HepG2 (cell line): ENCODE data around the gene GRK4. TPM values are rescaled to one million over a fixed set of nuclear protein-coding genes. Genes with fewer than 3 reads are reported as not detected.

Experiments used
- CCAR2 ChIP-seq: fragments of 200-400 bp; formaldehyde crosslinking; optimal IDR thresholded peaks from 2 replicates; pipeline ENCODE3; 2018; ENCODE audit warnings: low read depth, mild to moderate bottlenecking, low read length, moderate library complexity
- DMAP1 ChIP-seq: IDR thresholded peaks from 2 replicates; pipeline ENCODE4 v1.6.1; 2016
- HOXA5 ChIP-seq: sonication (generic); formaldehyde crosslinking; IDR thresholded peaks from 2 replicates; pipeline ENCODE4 v1.4.0; 2020; ENCODE audit warnings: missing genetic modification reagents
- KAT8 ChIP-seq: IDR thresholded peaks from 2 replicates; pipeline ENCODE4 v1.6.1; 2016; ENCODE audit warnings: missing genetic modification reagents, missing compliant biosample characterization
- KLF9 ChIP-seq: IDR thresholded peaks from 2 replicates; pipeline ENCODE4 v1.6.1; 2016; ENCODE audit warnings: low read depth
- MXI1 ChIP-seq: IDR thresholded peaks from 3 replicates; pipeline ENCODE4 v1.6.1; 2012; ENCODE audit warnings: low read depth, low read length, inconsistent platforms, borderline replicate concordance
- NR1H2 ChIP-seq: sonication (generic); formaldehyde crosslinking; IDR thresholded peaks from 2 replicates; pipeline ENCODE4 v1.8.1; 2022; ENCODE audit warnings: low read depth, missing genetic modification reagents, borderline replicate concordance
- RARA ChIP-seq: IDR thresholded peaks from 2 replicates; pipeline ENCODE4 v1.6.1; 2016; ENCODE audit warnings: missing genetic modification reagents, missing compliant biosample characterization
- RNF2 ChIP-seq: fragments of 450-650 bp; conservative IDR thresholded peaks from 2 replicates; pipeline ENCODE4 v1.6.1; 2016; ENCODE audit warnings: low read depth
- SALL1 ChIP-seq: sonication (generic); formaldehyde crosslinking; IDR thresholded peaks from 2 replicates; pipeline ENCODE4 v1.8.0; 2022; ENCODE audit warnings: mild to moderate bottlenecking, missing genetic modification reagents
- SP4 ChIP-seq: sonication (generic); formaldehyde crosslinking; IDR thresholded peaks from 2 replicates; pipeline ENCODE4 v1.8.1; 2023; ENCODE audit warnings: mild to moderate bottlenecking, missing genetic modification reagents
- TAF1 ChIP-seq: sonication (generic); formaldehyde crosslinking; IDR thresholded peaks from 2 replicates; pipeline ENCODE4 v1.4.0; 2020; ENCODE audit warnings: missing genetic modification reagents
- TMF1 ChIP-seq: sonication (generic); formaldehyde crosslinking; IDR thresholded peaks from 2 replicates; pipeline ENCODE4 v1.8.1; 2022; ENCODE audit warnings: low read depth, missing genetic modification reagents
- ZEB1 ChIP-seq: IDR thresholded peaks from 2 replicates; pipeline ENCODE4 v1.6.1; 2012; ENCODE audit warnings: mild to moderate bottlenecking, low read depth, inconsistent platforms; ENCODE audit not compliant: insufficient replicate concordance
- ZFX ChIP-seq: sonication (generic); formaldehyde crosslinking; IDR thresholded peaks from 2 replicates; pipeline ENCODE4 v1.4.0; 2020; ENCODE audit warnings: mild to moderate bottlenecking, low read depth, missing genetic modification reagents, moderate library complexity
- ZNF121 ChIP-seq: sonication (generic); formaldehyde crosslinking; IDR thresholded peaks from 2 replicates; pipeline ENCODE4 v1.5.0; 2020; ENCODE audit warnings: mild to moderate bottlenecking, missing genetic modification reagents
- ZNF317 ChIP-seq: sonication (generic); formaldehyde crosslinking; IDR thresholded peaks from 2 replicates; pipeline ENCODE4 v1.5.0; 2020; ENCODE audit warnings: mild to moderate bottlenecking, missing genetic modification reagents
- ZNF432 ChIP-seq: sonication (generic); formaldehyde crosslinking; IDR thresholded peaks from 2 replicates; pipeline ENCODE4 v1.5.0; 2020; ENCODE audit warnings: missing genetic modification reagents, mild to moderate bottlenecking, borderline replicate concordance
- ZNF44 ChIP-seq: sonication (generic); formaldehyde crosslinking; IDR thresholded peaks from 2 replicates; pipeline ENCODE4 v1.5.1; 2020; ENCODE audit warnings: mild to moderate bottlenecking, missing genetic modification reagents
- ZNF460 ChIP-seq: sonication (generic); formaldehyde crosslinking; IDR thresholded peaks from 2 replicates; pipeline ENCODE4 v1.5.1; 2020; ENCODE audit warnings: missing genetic modification reagents, mild to moderate bottlenecking, borderline replicate concordance
- ZNF501 ChIP-seq: sonication (generic); formaldehyde crosslinking; IDR thresholded peaks from 2 replicates; pipeline ENCODE4 v1.5.1; 2020; ENCODE audit warnings: mild to moderate bottlenecking, moderate library complexity, missing genetic modification reagents
- ZNF878 ChIP-seq: sonication (generic); formaldehyde crosslinking; IDR thresholded peaks from 2 replicates; pipeline ENCODE4 v1.8.1; 2023; ENCODE audit warnings: mild to moderate bottlenecking, missing genetic modification reagents, moderate library complexity
- polyA plus RNA-seq, 8 experiments: library from polyadenylated mRNA; depleted of rRNA in 3 of 8; stranded (reverse) in 7 of 8; unstranded in 1 of 8; fragments of >200 nt; fragmentation: Illumina TruSeq in 4 of 8; extraction: Trizol in 4 of 8; gene quantifications; 2 replicates each; pipeline versions ENCODE4 v1.2.1 to v1.2.3, GENCODE V29; 2011 to 2016; ENCODE audit warnings: low read depth in 4 of 8, missing spikeins in 1 of 8, mixed read lengths in 1 of 8; ENCODE audit not compliant: insufficient read depth in 1 of 8
- total RNA-seq, 5 experiments: library from RNA; depleted of rRNA; stranded (reverse); fragments of >200 nt; fragmentation: Illumina TruSeq; extraction: Trizol; gene quantifications; 2 replicates each; pipeline ENCODE4 v1.2.3, GENCODE V29; 2016; ENCODE audit warnings: low read depth in 1 of 5
- TF ChIP-seq, protein P1 (sequence below): IDR thresholded peaks from 2 replicates; pipeline ENCODE4 v1.6.1; 2012; ENCODE audit warnings: low read depth, low read length, improper control_type of control experiment
- TF ChIP-seq, protein P2 (sequence below): IDR thresholded peaks from 2 replicates; pipeline ENCODE4 v1.6.1; 2018; ENCODE audit warnings: missing genetic modification reagents
- TF ChIP-seq, protein P3 (sequence below): sonication (generic); formaldehyde crosslinking; IDR thresholded peaks from 2 replicates; pipeline ENCODE4 v1.4.0; 2020; ENCODE audit warnings: missing genetic modification reagents
- TF ChIP-seq, protein P4 (sequence below): sonication (generic); IDR thresholded peaks from 2 replicates; pipeline ENCODE4 v1.6.1; 2016; ENCODE audit warnings: low read depth, borderline replicate concordance
- TF ChIP-seq, protein P5 (sequence below): sonication (generic); formaldehyde crosslinking; IDR thresholded peaks from 2 replicates; pipeline ENCODE4 v1.4.0; 2020; ENCODE audit warnings: missing genetic modification reagents
- TF ChIP-seq, protein P6 (sequence below): sonication (generic); formaldehyde crosslinking; IDR thresholded peaks from 2 replicates; pipeline ENCODE4 v1.8.1; 2023; ENCODE audit warnings: missing genetic modification reagents, mild to moderate bottlenecking, borderline replicate concordance

GRK4 gene
- total and polyA plus RNA-seq, 2 of the 13 experiments (the other 11 are each of a cell fraction or from before 2014, with no cell fraction given), result 1.8 to 2.0 TPM

DNA sequence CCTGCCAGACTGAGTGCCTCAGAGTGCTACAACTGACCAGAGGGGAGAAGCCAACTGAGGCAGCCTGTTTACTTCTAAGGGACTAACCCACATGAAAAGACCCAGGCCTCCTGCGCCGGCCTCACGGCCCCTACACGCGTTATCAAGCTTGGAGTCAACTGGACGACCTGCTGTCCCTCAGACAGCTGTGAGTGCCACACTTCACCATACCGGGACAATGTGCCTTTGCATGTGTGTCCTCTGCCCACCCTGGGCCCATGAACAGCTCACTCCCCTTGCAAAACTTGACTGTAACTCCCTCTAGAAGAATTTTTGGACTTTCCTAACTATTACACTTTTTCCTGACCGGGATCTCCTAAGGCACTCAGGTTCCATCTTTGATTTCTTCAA is 2.0 kb upstream of the GRK4 start (continued):
- TF ChIP-seq, protein P1, sequence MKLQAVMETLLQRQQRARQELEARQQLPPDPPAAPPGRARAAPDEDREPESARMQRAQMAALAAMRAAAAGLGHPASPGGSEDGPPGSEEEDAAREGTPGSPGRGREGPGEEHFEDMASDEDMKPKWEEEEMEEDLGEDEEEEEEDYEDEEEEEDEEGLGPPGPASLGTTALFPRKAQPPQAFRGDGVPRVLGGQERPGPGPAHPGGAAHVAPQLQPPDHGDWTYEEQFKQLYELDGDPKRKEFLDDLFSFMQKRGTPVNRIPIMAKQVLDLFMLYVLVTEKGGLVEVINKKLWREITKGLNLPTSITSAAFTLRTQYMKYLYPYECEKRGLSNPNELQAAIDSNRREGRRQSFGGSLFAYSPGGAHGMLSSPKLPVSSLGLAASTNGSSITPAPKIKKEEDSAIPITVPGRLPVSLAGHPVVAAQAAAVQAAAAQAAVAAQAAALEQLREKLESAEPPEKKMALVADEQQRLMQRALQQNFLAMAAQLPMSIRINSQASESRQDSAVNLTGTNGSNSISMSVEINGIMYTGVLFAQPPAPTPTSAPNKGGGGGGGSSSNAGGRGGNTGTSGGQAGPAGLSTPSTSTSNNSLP, result no peak
- no peak for TF ChIP-seq CCAR2
- TF ChIP-seq MXI1, result 0 out of 3 replicates have a peak, but pooled peaks have one; percentile 14
- TF ChIP-seq ZNF878 (CRISPR knock-in tag), result no peak
- no peak for TF ChIP-seq RARA
- no peak for TF ChIP-seq SP4 (CRISPR knock-in tag)
- no peak for TF ChIP-seq ZNF44 (CRISPR knock-in tag)
- peak; percentile 41; the same call in 1 of the 2 replicates for TF ChIP-seq ZFX
- no peak for TF ChIP-seq RNF2
- TF ChIP-seq HOXA5 (CRISPR knock-in tag), result no peak
- TF ChIP-seq TMF1 (CRISPR knock-in tag), result no peak
- TF ChIP-seq ZNF317 (CRISPR knock-in tag), result no peak
- TF ChIP-seq DMAP1, result no peak
- no peak for TF ChIP-seq TAF1
- TF ChIP-seq ZNF121, result no peak
- TF ChIP-seq, protein P2, sequence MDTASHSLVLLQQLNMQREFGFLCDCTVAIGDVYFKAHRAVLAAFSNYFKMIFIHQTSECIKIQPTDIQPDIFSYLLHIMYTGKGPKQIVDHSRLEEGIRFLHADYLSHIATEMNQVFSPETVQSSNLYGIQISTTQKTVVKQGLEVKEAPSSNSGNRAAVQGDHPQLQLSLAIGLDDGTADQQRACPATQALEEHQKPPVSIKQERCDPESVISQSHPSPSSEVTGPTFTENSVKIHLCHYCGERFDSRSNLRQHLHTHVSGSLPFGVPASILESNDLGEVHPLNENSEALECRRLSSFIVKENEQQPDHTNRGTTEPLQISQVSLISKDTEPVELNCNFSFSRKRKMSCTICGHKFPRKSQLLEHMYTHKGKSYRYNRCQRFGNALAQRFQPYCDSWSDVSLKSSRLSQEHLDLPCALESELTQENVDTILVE (CRISPR knock-in tag), result no peak
- TF ChIP-seq SALL1 (CRISPR knock-in tag), result peak; percentile 47; the same call in 1 of the 2 replicates
- TF ChIP-seq, protein P3, sequence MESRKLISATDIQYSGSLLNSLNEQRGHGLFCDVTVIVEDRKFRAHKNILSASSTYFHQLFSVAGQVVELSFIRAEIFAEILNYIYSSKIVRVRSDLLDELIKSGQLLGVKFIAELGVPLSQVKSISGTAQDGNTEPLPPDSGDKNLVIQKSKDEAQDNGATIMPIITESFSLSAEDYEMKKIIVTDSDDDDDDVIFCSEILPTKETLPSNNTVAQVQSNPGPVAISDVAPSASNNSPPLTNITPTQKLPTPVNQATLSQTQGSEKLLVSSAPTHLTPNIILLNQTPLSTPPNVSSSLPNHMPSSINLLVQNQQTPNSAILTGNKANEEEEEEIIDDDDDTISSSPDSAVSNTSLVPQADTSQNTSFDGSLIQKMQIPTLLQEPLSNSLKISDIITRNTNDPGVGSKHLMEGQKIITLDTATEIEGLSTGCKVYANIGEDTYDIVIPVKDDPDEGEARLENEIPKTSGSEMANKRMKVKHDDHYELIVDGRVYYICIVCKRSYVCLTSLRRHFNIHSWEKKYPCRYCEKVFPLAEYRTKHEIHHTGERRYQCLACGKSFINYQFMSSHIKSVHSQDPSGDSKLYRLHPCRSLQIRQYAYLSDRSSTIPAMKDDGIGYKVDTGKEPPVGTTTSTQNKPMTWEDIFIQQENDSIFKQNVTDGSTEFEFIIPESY (CRISPR knock-in tag), result no peak
- TF ChIP-seq, protein P4, sequence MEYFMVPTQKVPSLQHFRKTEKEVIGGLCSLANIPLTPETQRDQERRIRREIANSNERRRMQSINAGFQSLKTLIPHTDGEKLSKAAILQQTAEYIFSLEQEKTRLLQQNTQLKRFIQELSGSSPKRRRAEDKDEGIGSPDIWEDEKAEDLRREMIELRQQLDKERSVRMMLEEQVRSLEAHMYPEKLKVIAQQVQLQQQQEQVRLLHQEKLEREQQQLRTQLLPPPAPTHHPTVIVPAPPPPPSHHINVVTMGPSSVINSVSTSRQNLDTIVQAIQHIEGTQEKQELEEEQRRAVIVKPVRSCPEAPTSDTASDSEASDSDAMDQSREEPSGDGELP, result peak; percentile 49; the same call in 1 of the 2 replicates
- TF ChIP-seq ZNF501 (CRISPR knock-in tag), result 0 out of 2 replicates have a peak, but pooled peaks have one; percentile 20
- TF ChIP-seq NR1H2, result no peak
- TF ChIP-seq KAT8 (CRISPR knock-in tag), result no peak
- no peak for TF ChIP-seq KLF9
- TF ChIP-seq, protein P5, sequence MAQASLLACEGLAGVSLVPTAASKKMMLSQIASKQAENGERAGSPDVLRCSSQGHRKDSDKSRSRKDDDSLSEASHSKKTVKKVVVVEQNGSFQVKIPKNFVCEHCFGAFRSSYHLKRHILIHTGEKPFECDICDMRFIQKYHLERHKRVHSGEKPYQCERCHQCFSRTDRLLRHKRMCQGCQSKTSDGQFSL (CRISPR knock-in tag), result no peak
- TF ChIP-seq, protein P6, sequence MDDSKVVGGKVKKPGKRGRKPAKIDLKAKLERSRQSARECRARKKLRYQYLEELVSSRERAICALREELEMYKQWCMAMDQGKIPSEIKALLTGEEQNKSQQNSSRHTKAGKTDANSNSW (CRISPR knock-in tag), result no peak
- no peak for TF ChIP-seq ZNF460 (CRISPR knock-in tag)
- no peak for TF ChIP-seq ZNF432
- no peak for TF ChIP-seq ZEB1
